ENCODE measurements around the gene SIPA1L3. TPM values are rescaled to one million over a fixed set of nuclear protein-coding genes. Genes with fewer than 3 reads are reported as not detected.

The SIPA1L3 gene
- total RNA-seq, 3 donors from 2014 or later, result 9.6 to 29.8 (median 28.5) TPM

- intact Hi-C loops (cut with DNase I; ENCODE audit: low total_unique reads), result loop anchor here (5.0 kb wide), 1 partner anchor 34 kb away; no protein-coding TSS in a partner anchor
- no peak for DNase-seq (ENCODE audit: low spot score in 2 of 2)
- H3K27ac ChIP-seq, result peak overlapping the region in 1 of 2 donors; percentile 29
Measured at GRCh38 chr19:38056646-38057045, 149.6 kb downstream of the SIPA1L3 start.

DNA sequence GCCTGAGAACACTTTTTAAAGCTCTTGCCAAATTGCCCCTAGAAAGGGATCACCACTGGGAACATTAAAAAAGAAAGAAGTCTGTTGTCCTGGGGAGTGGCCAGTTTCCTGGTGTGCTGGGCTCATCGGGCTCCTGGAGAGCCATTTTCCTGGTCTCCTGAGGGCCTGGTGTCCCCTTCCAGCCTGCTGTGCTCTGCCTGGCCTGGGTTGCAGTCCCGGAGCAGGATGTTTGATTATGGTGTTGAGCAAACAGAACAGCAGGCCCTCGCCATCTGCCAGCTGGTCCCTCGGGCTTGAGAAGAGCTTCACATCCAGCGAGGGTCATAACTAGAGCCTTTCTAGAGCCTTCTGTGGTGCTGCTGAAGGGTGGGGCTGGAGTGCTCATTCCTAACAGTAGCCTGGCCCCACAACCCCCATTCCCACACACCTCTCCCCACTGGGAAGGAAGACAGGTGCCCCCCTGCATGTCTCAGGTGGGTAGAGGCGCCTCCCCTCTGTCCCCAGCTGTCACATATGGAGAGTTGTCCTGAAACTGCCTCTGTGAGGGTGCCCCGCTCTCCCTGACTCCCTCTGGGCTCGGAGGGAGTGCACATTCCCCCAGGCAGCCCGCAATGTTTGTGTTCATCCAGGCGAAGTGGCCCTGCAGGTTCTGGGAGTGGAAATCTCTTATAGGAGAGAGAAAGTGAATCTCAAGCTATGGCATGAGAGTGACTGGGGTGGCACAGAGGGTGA is 151.1 kb downstream of the SIPA1L3 start:
- Histone ChIP-seq H3K9me3 (no peaks in the 10 kb centered on the region), H3K27me3 (no peaks in the 10 kb centered on the region), H3K4me1 (peaks cover 0 to 11% of the 10 kb centered on the region in 2 donors), H3K27ac (peak overlapping the region; percentile 86 to 89), H3K36me3 (no peaks in the 10 kb centered on the region), H3K4me3 (no peak overlapping the region)
- intact Hi-C loops (cut with DNase I; ENCODE audit: low total_unique reads), result loop anchor here (5.0 kb wide), 1 partner anchor 36 kb away; no protein-coding TSS in a partner anchor
- peak; percentile 46 to 77 for DNase-seq (ENCODE audit: low spot score in 2 of 2)
- TF ChIP-seq, protein P1, sequence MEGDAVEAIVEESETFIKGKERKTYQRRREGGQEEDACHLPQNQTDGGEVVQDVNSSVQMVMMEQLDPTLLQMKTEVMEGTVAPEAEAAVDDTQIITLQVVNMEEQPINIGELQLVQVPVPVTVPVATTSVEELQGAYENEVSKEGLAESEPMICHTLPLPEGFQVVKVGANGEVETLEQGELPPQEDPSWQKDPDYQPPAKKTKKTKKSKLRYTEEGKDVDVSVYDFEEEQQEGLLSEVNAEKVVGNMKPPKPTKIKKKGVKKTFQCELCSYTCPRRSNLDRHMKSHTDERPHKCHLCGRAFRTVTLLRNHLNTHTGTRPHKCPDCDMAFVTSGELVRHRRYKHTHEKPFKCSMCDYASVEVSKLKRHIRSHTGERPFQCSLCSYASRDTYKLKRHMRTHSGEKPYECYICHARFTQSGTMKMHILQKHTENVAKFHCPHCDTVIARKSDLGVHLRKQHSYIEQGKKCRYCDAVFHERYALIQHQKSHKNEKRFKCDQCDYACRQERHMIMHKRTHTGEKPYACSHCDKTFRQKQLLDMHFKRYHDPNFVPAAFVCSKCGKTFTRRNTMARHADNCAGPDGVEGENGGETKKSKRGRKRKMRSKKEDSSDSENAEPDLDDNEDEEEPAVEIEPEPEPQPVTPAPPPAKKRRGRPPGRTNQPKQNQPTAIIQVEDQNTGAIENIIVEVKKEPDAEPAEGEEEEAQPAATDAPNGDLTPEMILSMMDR (IDR thresholded peaks at IDR 0.05), result no peak
- no peak for TF ChIP-seq POLR2A (IDR thresholded peaks at IDR 0.05)
- TF ChIP-seq POLR2AphosphoS5 (IDR thresholded peaks at IDR 0.05), result no peak

More at GRCh38 chr19:38056646-38057045, 149.6 kb downstream of the SIPA1L3 start:
- H3K4me1 ChIP-seq, result peaks cover 0 to 11% of the 10 kb centered on the region in 2 donors
- TF ChIP-seq POLR2AphosphoS5 (IDR thresholded peaks at IDR 0.05) (no peak), POLR2A (IDR thresholded peaks at IDR 0.05) (no peak)
- TF ChIP-seq, protein P1 (IDR thresholded peaks at IDR 0.05), result no peak
- H3K4me3 ChIP-seq, result no peak overlapping the region
- H3K27me3 ChIP-seq, result no peaks in the 10 kb centered on the region
- H3K36me3 ChIP-seq, result no peaks in the 10 kb centered on the region
- H3K9me3 ChIP-seq, result no peaks in the 10 kb centered on the region

DNA sequence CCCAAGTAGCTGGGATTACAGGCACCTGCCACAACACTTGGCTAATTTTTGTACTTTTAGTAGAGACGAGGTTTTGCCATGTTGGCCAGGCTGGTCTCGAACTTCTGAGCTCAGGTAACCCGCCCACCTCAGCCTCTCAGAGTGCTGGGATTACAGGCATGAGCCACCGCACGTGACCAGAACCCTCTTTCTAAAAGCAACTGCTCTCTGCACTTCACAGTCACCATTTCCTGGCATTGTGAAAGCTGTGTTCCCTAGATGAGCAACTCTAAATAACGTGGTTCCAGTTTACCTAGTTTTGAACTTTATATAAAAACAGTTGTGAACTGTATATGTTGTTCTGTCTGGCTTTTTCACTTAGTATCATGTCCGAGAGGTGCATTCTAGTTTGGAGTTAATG is 152.9 kb downstream of the SIPA1L3 start:
- Histone ChIP-seq H3K4me1 (peaks cover 0 to 11% of the 10 kb centered on the region in 2 donors), H3K4me3 (no peak overlapping the region), H3K9me3 (no peaks in the 10 kb centered on the region), H3K27ac (peak overlapping the region in 1 of 2 donors; percentile 86), H3K27me3 (no peaks in the 10 kb centered on the region), H3K36me3 (no peaks in the 10 kb centered on the region)
- intact Hi-C loops (cut with DNase I; ENCODE audit: low total_unique reads), result loop anchor here (5.0 kb wide), 1 partner anchor 38 kb away; no protein-coding TSS in a partner anchor
- TF ChIP-seq POLR2AphosphoS5 (IDR thresholded peaks at IDR 0.05) (no peak), POLR2A (IDR thresholded peaks at IDR 0.05) (no peak)
- TF ChIP-seq, protein P1 (IDR thresholded peaks at IDR 0.05), result no peak
- no peak for DNase-seq (ENCODE audit: low spot score in 2 of 2)

DNA sequence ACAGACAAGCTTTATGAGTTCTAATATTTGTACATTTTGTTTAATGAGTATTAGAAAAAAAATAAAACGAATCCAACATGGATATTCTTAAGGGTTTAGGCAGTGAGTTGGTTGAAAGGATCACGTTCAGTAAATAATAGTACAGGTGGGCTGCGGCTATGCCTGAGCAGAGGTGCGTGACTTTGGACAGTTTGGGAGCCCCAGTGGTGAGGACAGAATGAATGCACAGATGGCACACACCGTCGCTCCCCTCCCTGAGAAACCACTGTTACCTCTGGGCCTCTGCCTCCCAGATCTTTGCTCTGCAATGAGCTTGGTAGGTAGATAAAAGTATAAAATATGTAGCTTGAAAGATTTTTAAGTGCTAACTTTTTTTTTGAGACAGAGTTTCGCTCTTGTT is 153.3 kb downstream of the SIPA1L3 start:
- intact Hi-C loops (cut with DNase I; ENCODE audit: low total_unique reads), result no loop called here
- no peak overlapping the region for H3K4me3 ChIP-seq
- H3K9me3 ChIP-seq, result no peaks in the 10 kb centered on the region
- H3K27ac ChIP-seq, result peak overlapping the region in 1 of 2 donors; percentile 23
- H3K36me3 ChIP-seq, result no peaks in the 10 kb centered on the region
- DNase-seq (ENCODE audit: low spot score in 2 of 2), result no peak
- H3K4me1 ChIP-seq, result peaks cover 0 to 7% of the 10 kb centered on the region in 2 donors
- H3K27me3 ChIP-seq, result no peaks in the 10 kb centered on the region
- TF ChIP-seq POLR2AphosphoS5 (IDR thresholded peaks at IDR 0.05), result no peak
- no peak for TF ChIP-seq POLR2A (IDR thresholded peaks at IDR 0.05)
- TF ChIP-seq, protein P1 (IDR thresholded peaks at IDR 0.05), result no peak

- Histone ChIP-seq H3K27ac (no peak overlapping the region), H3K27me3 (no peaks in the 10 kb centered on the region), H3K9me3 (no peaks in the 10 kb centered on the region), H3K4me3 (no peak overlapping the region), H3K4me1 (no peaks in the 10 kb centered on the region), H3K36me3 (no peaks in the 10 kb centered on the region)
- intact Hi-C loops (cut with DNase I; ENCODE audit: low total_unique reads), result no loop called here
- TF ChIP-seq POLR2A (IDR thresholded peaks at IDR 0.05), result no peak
- TF ChIP-seq POLR2AphosphoS5 (IDR thresholded peaks at IDR 0.05), result no peak
- TF ChIP-seq, protein P1 (IDR thresholded peaks at IDR 0.05), result no peak
- no peak for DNase-seq (ENCODE audit: low spot score in 2 of 2)
Measured at GRCh38 chr19:38061294-38061693, 154.3 kb downstream of the SIPA1L3 start.

Data from breast epithelium (tissue), 4 donors.